Suprapubic skin (tissue), 4 donors: ENCODE measurements around the gene KPNA2.
"Not testable (repeated sequence)": the region's sequence is repeated elsewhere in the genome, so short reads cannot be mapped to it uniquely, and the experiment has no call there.

Source experiments
- EP300 ChIP-seq: sonication (generic); formaldehyde crosslinking; IDR thresholded peaks from one replicate; pipeline ENCODE4 v1.6.1; 2017; ENCODE audit warnings: antibody characterized with exemption
- POLR2A ChIP-seq, 2 donors: fragments of 450-650 bp; IDR thresholded peaks; one replicate each; pipeline ENCODE4 v1.6.1; 2017; ENCODE audit warnings: antibody characterized with exemption in 2 of 2, mild to moderate bottlenecking in 2 of 2, moderate library complexity in 2 of 2
- POLR2AphosphoS5 ChIP-seq, 3 donors: sonication (generic); formaldehyde crosslinking; IDR thresholded peaks; one replicate each; pipeline ENCODE4 v1.6.1; 2017; ENCODE audit warnings: antibody characterized with exemption in 3 of 3
- TF ChIP-seq, protein P1 (sequence below), 2 donors: fragments of 200-600 bp in 1 of 2; fragments of 450-650 bp in 1 of 2; sonication (generic) in 1 of 2; IDR thresholded peaks; one replicate each; pipeline ENCODE4 v1.5.1; 2016 to 2019; ENCODE audit warnings: antibody characterized with exemption in 2 of 2, mild to moderate bottlenecking in 1 of 2, moderate library complexity in 1 of 2

GRCh38 chr17:68047890-68048542, 12.5 kb downstream of the KPNA2 start:
- TF ChIP-seq EP300; POLR2AphosphoS5 (IDR thresholded peaks at IDR 0.05); POLR2A (IDR thresholded peaks at IDR 0.05): not testable (repeated sequence)
- TF ChIP-seq, protein P1, sequence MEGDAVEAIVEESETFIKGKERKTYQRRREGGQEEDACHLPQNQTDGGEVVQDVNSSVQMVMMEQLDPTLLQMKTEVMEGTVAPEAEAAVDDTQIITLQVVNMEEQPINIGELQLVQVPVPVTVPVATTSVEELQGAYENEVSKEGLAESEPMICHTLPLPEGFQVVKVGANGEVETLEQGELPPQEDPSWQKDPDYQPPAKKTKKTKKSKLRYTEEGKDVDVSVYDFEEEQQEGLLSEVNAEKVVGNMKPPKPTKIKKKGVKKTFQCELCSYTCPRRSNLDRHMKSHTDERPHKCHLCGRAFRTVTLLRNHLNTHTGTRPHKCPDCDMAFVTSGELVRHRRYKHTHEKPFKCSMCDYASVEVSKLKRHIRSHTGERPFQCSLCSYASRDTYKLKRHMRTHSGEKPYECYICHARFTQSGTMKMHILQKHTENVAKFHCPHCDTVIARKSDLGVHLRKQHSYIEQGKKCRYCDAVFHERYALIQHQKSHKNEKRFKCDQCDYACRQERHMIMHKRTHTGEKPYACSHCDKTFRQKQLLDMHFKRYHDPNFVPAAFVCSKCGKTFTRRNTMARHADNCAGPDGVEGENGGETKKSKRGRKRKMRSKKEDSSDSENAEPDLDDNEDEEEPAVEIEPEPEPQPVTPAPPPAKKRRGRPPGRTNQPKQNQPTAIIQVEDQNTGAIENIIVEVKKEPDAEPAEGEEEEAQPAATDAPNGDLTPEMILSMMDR (IDR thresholded peaks at IDR 0.05) = not testable (repeated sequence)
